8988T (cell line): ENCODE data around the gene ABO.
"Not testable (repeated sequence)": the region's sequence is repeated elsewhere in the genome, so short reads cannot be mapped to it uniquely, and the experiment has no call there.

Source experiments
- DNase-seq: peaks from one replicate; pipeline ENCODE4 v3.0.0; 2011

ABO gene

GRCh38 chr9:133286523-133286922 lies 11.5 kb upstream of the ABO start:
- no peak for DNase-seq

GRCh38 chr9:133285252-133285775 lies 10.3 kb upstream of the ABO start:
- DNase-seq, result no peak

- DNase-seq, result no peak
These were observed 9.4 kb upstream of the ABO start for GRCh38 chr9:133284362-133284761.

GRCh38 chr9:133283255-133284032 lies 8.4 kb upstream of the ABO start:
- not testable (repeated sequence) for DNase-seq

- DNase-seq, result no peak
These were observed 7.7 kb upstream of the ABO start for GRCh38 chr9:133282464-133283238.

GRCh38 chr9:133280392-133280791 lies 5.4 kb upstream of the ABO start:
- DNase-seq, result no peak

- no peak for DNase-seq
These were observed 3.4 kb upstream of the ABO start for GRCh38 chr9:133278161-133279114.

- DNase-seq, result no peak
These were observed 2.5 kb upstream of the ABO start for GRCh38 chr9:133277467-133277866.

GRCh38 chr9:133276923-133277322 lies 1.9 kb upstream of the ABO start:
- DNase-seq, result no peak

- DNase-seq, result no peak
These were observed 1.2 kb upstream of the ABO start for GRCh38 chr9:133276001-133276884.

- no peak for DNase-seq
These were observed 531 bp downstream of the ABO start for GRCh38 chr9:133274236-133275104.

GRCh38 chr9:133273819-133274218 lies 1.2 kb downstream of the ABO start:
- no peak for DNase-seq

- DNase-seq, result no peak
These were observed 1.9 kb downstream of the ABO start for GRCh38 chr9:133273098-133273497.

- DNase-seq, result no peak
These were observed 5.3 kb downstream of the ABO start for GRCh38 chr9:133269537-133270362.

GRCh38 chr9:133269136-133269535 lies 5.9 kb downstream of the ABO start:
- DNase-seq, result not testable (repeated sequence)

- DNase-seq, result no peak
These were observed 6.5 kb downstream of the ABO start for GRCh38 chr9:133268335-133269056.

- DNase-seq, result no peak
These were observed 10.7 kb downstream of the ABO start for GRCh38 chr9:133264235-133264764.

- DNase-seq, result no peak
These were observed 11.4 kb downstream of the ABO start for GRCh38 chr9:133263557-133263956.

GRCh38 chr9:133262226-133262625 lies 12.8 kb downstream of the ABO start:
- DNase-seq, result no peak
